Measurements from ENCODE around the gene NKX2-2. TPM values are rescaled to one million over a fixed set of nuclear protein-coding genes. Genes with fewer than 3 reads are reported as not detected.

The NKX2-2 gene
- total RNA-seq, 1 donor from 2014 or later: not detected

- no peak for DNase-seq (ENCODE audit: low read depth)
Measured at GRCh38 chr20:21522481-21523280, 8.8 kb upstream of the NKX2-2 start.

- no peak for DNase-seq (ENCODE audit: low read depth)
Measured at GRCh38 chr20:21521596-21522480, 8.0 kb upstream of the NKX2-2 start.

- no peak for DNase-seq (ENCODE audit: low read depth)
Measured at GRCh38 chr20:21520702-21521595, 7.1 kb upstream of the NKX2-2 start.

GRCh38 chr20:21519136-21519584 lies 5.3 kb upstream of the NKX2-2 start:
- DNase-seq (ENCODE audit: low read depth): no peak

GRCh38 chr20:21518292-21518991 lies 4.6 kb upstream of the NKX2-2 start:
- no peak for DNase-seq (ENCODE audit: low read depth)

GRCh38 chr20:21517566-21518277 lies 3.9 kb upstream of the NKX2-2 start:
- no peak for DNase-seq (ENCODE audit: low read depth)

- no peak for DNase-seq (ENCODE audit: low read depth)
Measured at GRCh38 chr20:21516861-21517565, 3.1 kb upstream of the NKX2-2 start.

GRCh38 chr20:21516180-21516567 lies 2.3 kb upstream of the NKX2-2 start:
- no peak for DNase-seq (ENCODE audit: low read depth)

- DNase-seq (ENCODE audit: low read depth): no peak
Measured at GRCh38 chr20:21515300-21516179, 1.7 kb upstream of the NKX2-2 start.

GRCh38 chr20:21514553-21515251 lies 838 bp upstream of the NKX2-2 start:
- DNase-seq (ENCODE audit: low read depth): no peak

- no peak for DNase-seq (ENCODE audit: low read depth)
Measured at GRCh38 chr20:21513181-21513663, 642 bp downstream of the NKX2-2 start.

GRCh38 chr20:21512634-21513180 lies 1.2 kb downstream of the NKX2-2 start:
- DNase-seq (ENCODE audit: low read depth): no peak

GRCh38 chr20:21511850-21512633 lies 1.8 kb downstream of the NKX2-2 start:
- no peak for DNase-seq (ENCODE audit: low read depth)

GRCh38 chr20:21511485-21511849 lies 2.4 kb downstream of the NKX2-2 start:
- DNase-seq (ENCODE audit: low read depth): no peak

GRCh38 chr20:21510414-21511384 lies 3.2 kb downstream of the NKX2-2 start:
- no peak for DNase-seq (ENCODE audit: low read depth)

Measured in myocyte (in vitro differentiated cells).